Heart left ventricle (tissue), 16 donors: ENCODE results near the gene RPS24. TPM values are rescaled to one million over a fixed set of nuclear protein-coding genes. Genes with fewer than 3 reads are reported as not detected.
"Not testable (repeated sequence)": the region's sequence is repeated elsewhere in the genome, so short reads cannot be mapped to it uniquely, and the experiment has no call there.

Experiments
- ATAC-seq, 4 donors: fragments of 200-7000 bp; cut with Tn5 transposase; one replicate each; pipeline ENCODE4 v1.9.1; 2020 to 2022; ENCODE audit warnings: moderate library complexity in 4 of 4, mild to moderate bottlenecking in 3 of 4, moderate number of reproducible peaks in 1 of 4
- DNase-seq, 5 donors: peaks; one replicate each; pipeline ENCODE4 v3.0.0-alpha.2; 2020
- H3K27ac ChIP-seq, 12 donors: fragments of 200-600 bp; sonication (generic) in 4 of 12; one replicate each; pipeline versions ENCODE4 v1.5.0 to v1.8.0; 2016 to 2022; ENCODE audit warnings: mild to moderate bottlenecking in 2 of 12
- H3K27me3 ChIP-seq, 9 donors: fragments of 200-600 bp; sonication (generic) in 2 of 9; one replicate each; pipeline versions ENCODE4 v1.5.1 to v1.8.0; 2016 to 2022; ENCODE audit warnings: mild to moderate bottlenecking in 3 of 9
- H3K36me3 ChIP-seq, 9 donors: fragments of 200-600 bp; sonication (generic) in 2 of 9; one replicate each; pipeline versions ENCODE4 v1.5.0 to v1.8.0; 2018 to 2022; ENCODE audit warnings: mild to moderate bottlenecking in 2 of 9
- H3K4me1 ChIP-seq, 12 donors: fragments of 200-600 bp; sonication (generic) in 4 of 12; one replicate each; pipeline versions ENCODE4 v1.5.0 to v1.8.0; 2016 to 2022; ENCODE audit warnings: mild to moderate bottlenecking in 3 of 12
- H3K4me3 ChIP-seq, 12 donors: fragments of 200-600 bp; sonication (generic) in 4 of 12; one replicate each; pipeline versions ENCODE4 v1.5.0 to v1.8.0; 2017 to 2022; ENCODE audit warnings: mild to moderate bottlenecking in 9 of 12, moderate library complexity in 4 of 12
- H3K9me3 ChIP-seq, 12 donors: fragments of 200-600 bp; sonication (generic) in 4 of 12; one replicate each; pipeline versions ENCODE4 v1.5.0 to v1.8.0; 2016 to 2022; ENCODE audit warnings: mild to moderate bottlenecking in 1 of 12
- POLR2A ChIP-seq, 2 donors: fragments of 450-650 bp; IDR thresholded peaks; one replicate each; pipeline ENCODE4 v1.6.1; 2017; ENCODE audit warnings: antibody characterized with exemption in 2 of 2, mild to moderate bottlenecking in 2 of 2, moderate library complexity in 2 of 2
- WGBS, 4 donors: extraction: QIAGEN DNeasy Blood & Tissue Kit in 2 of 4; methylation state at CpG; one replicate each; pipeline versions ENCODE4 v1.1.5 to v1.1.7; 2013 to 2018; 5-methylcytosine and 5-hydroxymethylcytosine counted together
- intact Hi-C, 10 donors: fragments of 100-400 bp; cut with DNase I; formaldehyde crosslinking; loops; one replicate each; pipeline versions ENCODE4 v1.11.1 to v1.14.2; 2022
- polyA plus RNA-seq, 2 donors: library from polyadenylated mRNA; stranded (reverse); fragments of 200-250 nt; gene quantifications; one replicate each; pipeline ENCODE4 v1.2.3, GENCODE V29; 2013
- total RNA-seq, 9 donors: library from RNA; depleted of rRNA in 2 of 9; stranded (reverse); fragments of >200 nt in 2 of 9; fragmentation: NEBNext Ultra II Directional in 3 of 9; extraction: Animal tissue kit (Norgen Biotek cat#: 25700) in 3 of 9; gene quantifications; one replicate each; pipeline versions ENCODE4 v1.1.0 to v1.2.4, GENCODE V29; 2016 to 2023
- TF ChIP-seq, protein P1 (sequence below), 12 donors: fragments of 200-600 bp; sonication (generic) in 4 of 12; IDR thresholded peaks; one replicate each; pipeline versions ENCODE4 v1.5.0 to v1.8.0; 2018 to 2022; ENCODE audit warnings: antibody characterized with exemption in 12 of 12, mild to moderate bottlenecking in 5 of 12
- donor health status: ischemic (EF 13 %, LVEDD 7.1; RV severe dilation, severe dysfunction).
- donor health status: healthy with polysubstance abuse.
- donor health status: DM: no; HTN: yes; CAD: no.
- donor health status: DM: no; HTN: no; CAD: no.
- donor health status: ischemic (EF 25% LVEDD 6.9; RV normal size, moderate dysfunction).
- donor health status: ischemic (EF 25% LVEDD 5.7; RV mildly dilated, moderate dysfunction).
- donor health status: healthy.
- donor health status: DM: yes; HTN: yes; CAD: no.
- donor health status: ischemic (EF 35%, LVEDD 5.7; RV mildly dilated, moderate dysfunction).
- donor health status: nonischemic (EF 11% LVEDD 7.7; RV severe dilation, severe dysfunction).
- donor health status: DM: yes; HTN: yes; CAD: no.
- donor health status: PGD.
- donor health status: ischemic (EF 29% LVEDD 5.4; RV normal size, mild dysfunction).
- donor health status: nonischemic (EF 23%, LVEDD 6.1; RV moderate dilation, normal function).

Gene RPS24
- total and polyA plus RNA-seq, 11 donors = 683 to 3,748 (median 919) TPM

DNA sequence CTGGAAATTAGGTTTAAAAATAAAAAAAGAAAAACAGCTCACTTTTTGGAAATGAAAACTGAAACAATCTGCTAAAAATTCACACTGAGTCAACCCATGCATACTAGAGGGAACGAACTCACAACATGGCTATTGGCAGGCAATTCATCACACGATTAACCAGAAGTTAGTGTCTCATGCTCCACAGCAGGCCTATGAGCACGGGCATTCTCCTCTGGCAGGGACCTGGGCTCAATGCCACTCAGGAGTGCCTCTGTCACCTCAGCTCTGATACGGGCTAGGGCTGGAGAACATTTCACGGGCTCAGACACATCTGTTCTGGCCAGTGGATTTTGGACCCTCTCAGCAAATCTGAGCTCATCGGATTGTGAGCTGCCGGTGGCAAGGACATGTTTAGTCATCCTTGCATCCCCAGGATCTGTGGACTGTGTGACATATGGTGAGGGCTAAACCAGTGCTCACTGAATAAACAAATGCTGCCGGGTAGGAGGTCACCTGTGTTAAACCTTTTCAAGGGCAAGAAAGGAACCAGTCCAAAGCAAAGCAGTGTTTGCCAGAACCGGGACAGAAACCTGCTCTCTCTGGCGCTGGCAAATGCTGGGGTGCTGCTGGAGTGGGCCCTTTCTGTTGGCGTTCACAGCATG lies 44.5 kb upstream of the RPS24 start:
- WGBS, 4 donors = 49 to 63% (median 53%) methylated on average over 11 of the region's 11 CpGs
- DNase-seq (peak; percentile 49 to 83 (median 68)), ATAC-seq (peak; percentile 96 to 98 (median 98))
- peaks cover 0 to 18% (median 3%) of the 10 kb centered on the region in 12 donors for H3K4me1 ChIP-seq
- H3K4me3 ChIP-seq = no peak overlapping the region
- no peaks in the 10 kb centered on the region for H3K27me3 ChIP-seq
- no peak for TF ChIP-seq POLR2A (IDR thresholded peaks at IDR 0.05)
- TF ChIP-seq, protein P1, sequence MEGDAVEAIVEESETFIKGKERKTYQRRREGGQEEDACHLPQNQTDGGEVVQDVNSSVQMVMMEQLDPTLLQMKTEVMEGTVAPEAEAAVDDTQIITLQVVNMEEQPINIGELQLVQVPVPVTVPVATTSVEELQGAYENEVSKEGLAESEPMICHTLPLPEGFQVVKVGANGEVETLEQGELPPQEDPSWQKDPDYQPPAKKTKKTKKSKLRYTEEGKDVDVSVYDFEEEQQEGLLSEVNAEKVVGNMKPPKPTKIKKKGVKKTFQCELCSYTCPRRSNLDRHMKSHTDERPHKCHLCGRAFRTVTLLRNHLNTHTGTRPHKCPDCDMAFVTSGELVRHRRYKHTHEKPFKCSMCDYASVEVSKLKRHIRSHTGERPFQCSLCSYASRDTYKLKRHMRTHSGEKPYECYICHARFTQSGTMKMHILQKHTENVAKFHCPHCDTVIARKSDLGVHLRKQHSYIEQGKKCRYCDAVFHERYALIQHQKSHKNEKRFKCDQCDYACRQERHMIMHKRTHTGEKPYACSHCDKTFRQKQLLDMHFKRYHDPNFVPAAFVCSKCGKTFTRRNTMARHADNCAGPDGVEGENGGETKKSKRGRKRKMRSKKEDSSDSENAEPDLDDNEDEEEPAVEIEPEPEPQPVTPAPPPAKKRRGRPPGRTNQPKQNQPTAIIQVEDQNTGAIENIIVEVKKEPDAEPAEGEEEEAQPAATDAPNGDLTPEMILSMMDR (IDR thresholded peaks at IDR 0.05) = no peak
- H3K9me3 ChIP-seq = no peaks in the 10 kb centered on the region
- peak overlapping the region; percentile 27 to 73 (median 58) for H3K27ac ChIP-seq
- intact Hi-C loops = loop anchor here in 3 of 10 donors (5.0 to 10.0 kb wide), 3 partner anchors 62 to 142 kb away; partner anchors contain the start of gene DLG5 (in 2 of the 3)
- peaks cover 2 to 100% (median 99%) of the 10 kb centered on the region in 9 donors for H3K36me3 ChIP-seq

DNA sequence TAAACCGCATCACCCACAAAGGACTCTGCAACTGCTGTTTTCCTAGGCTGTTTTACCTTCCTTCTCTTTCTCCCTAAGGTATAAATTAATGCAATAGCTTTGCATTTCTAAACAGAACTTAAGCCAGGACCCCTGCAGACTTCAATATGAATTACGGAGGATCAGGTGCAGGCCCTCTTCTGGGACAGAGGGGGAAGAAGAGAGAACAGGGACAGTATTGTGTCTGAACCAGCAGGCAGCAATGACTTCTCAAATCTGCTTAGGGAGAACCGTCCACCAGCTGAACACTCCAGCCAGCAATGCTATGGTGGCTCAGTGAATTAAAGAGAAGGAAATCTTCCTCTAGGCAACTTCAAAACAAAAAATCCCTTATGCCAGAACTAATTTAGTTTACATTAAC lies 40.0 kb upstream of the RPS24 start:
- H3K27me3 ChIP-seq = no peaks in the 10 kb centered on the region
- ATAC-seq (no peak), DNase-seq (no peak)
- no peak for TF ChIP-seq POLR2A (IDR thresholded peaks at IDR 0.05)
- TF ChIP-seq, protein P1 (IDR thresholded peaks at IDR 0.05) = no peak
- H3K4me3 ChIP-seq = no peak overlapping the region
- H3K36me3 ChIP-seq = peaks cover 0 to 78% (median 63%) of the 10 kb centered on the region in 9 donors
- 90 to 97% (median 95%) methylated on average over 3 of the region's 3 CpGs for WGBS, 4 donors
- peaks cover 0 to 12% (median 0%) of the 10 kb centered on the region in 12 donors for H3K4me1 ChIP-seq
- intact Hi-C loops = no loop called here
- H3K27ac ChIP-seq = no peak overlapping the region
- no peaks in the 10 kb centered on the region for H3K9me3 ChIP-seq

DNA sequence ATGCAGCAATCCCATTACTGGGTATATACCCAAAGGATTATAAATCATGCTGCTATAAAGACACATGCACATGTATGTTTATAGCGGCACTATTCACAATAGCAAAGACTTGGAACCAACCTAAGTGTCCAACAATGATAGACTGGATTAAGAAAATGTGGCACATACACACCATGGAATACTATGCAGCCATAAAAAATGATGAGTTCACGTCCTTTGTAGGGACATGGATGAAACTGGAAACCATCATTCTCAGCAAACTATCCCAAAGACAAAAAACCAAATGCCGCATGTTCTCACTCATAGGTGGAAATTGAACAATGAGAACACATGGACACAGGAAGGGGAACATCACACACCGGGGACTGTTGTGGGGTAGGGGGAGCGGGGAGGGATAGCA lies 34.9 kb upstream of the RPS24 start:
- DNase-seq, intact Hi-C loops, H3K27ac ChIP-seq, H3K9me3 ChIP-seq, H3K4me1 ChIP-seq, H3K27me3 ChIP-seq, H3K4me3 ChIP-seq, ATAC-seq: not testable (repeated sequence)
- WGBS, 4 donors = 93 to 98% (median 97%) methylated on average over 5 of the region's 5 CpGs
- H3K36me3 ChIP-seq = peaks cover 0 to 78% (median 63%) of the 10 kb centered on the region in 9 donors

DNA sequence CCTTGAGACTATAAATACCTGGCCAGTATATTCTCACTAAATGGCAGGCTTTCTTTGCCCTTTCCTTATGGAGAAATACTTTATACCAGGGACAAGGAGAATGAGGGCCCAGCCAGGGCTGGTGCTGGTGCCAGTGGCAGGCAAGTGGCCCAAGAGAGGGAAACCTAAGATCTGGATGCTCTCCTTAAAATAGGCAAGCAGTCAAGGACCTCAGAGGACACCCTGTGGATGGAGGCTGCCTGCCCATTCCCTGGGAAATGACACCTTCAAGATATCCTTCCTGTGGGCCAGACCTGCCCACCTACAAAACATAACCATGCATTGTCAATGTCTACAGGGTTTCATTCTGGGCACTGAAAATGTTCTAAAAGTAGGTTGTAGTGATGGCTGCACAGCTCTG lies 33.5 kb upstream of the RPS24 start:
- H3K36me3 ChIP-seq = peaks cover 0 to 84% (median 69%) of the 10 kb centered on the region in 9 donors
- intact Hi-C loops = loop anchor here in 3 of 10 donors (5.0 to 10.0 kb wide), 2 partner anchors 153 to 155 kb away; no protein-coding TSS in a partner anchor

More for the DNA sequence above, 33.5 kb upstream of the RPS24 start:
- ATAC-seq (no peak), DNase-seq (no peak)
- TF ChIP-seq, protein P1 (IDR thresholded peaks at IDR 0.05) = no peak
- TF ChIP-seq POLR2A (IDR thresholded peaks at IDR 0.05) = no peak
- Histone ChIP-seq H3K9me3 (no peaks in the 10 kb centered on the region), H3K27ac (no peak overlapping the region), H3K27me3 (no peaks in the 10 kb centered on the region), H3K4me1 (peaks cover 0 to 7% (median 0%) of the 10 kb centered on the region in 12 donors), H3K4me3 (no peak overlapping the region)
